SJCRH30 (cell line): ENCODE results near the gene OR1D5. TPM values are rescaled to one million over a fixed set of nuclear protein-coding genes. Genes with fewer than 3 reads are reported as not detected.

ENCODE experiments used
- DNase-seq, 2 experiments: peaks; one replicate each; pipeline ENCODE4 v3.0.0-alpha.2; 2015 to 2020
- H3K27ac ChIP-seq: fragments of 250-450 bp; sonication (Bioruptor Pico); 2 replicates; pipeline ENCODE4 v1.5.1; 2020; ENCODE audit warnings: mild to moderate bottlenecking, moderate library complexity
- H3K27me3 ChIP-seq: fragments of 250-450 bp; sonication (Bioruptor Pico); 2 replicates; pipeline ENCODE4 v1.5.1; 2020; ENCODE audit warnings: mild to moderate bottlenecking, moderate library complexity
- H3K36me3 ChIP-seq: fragments of 250-450 bp; sonication (Bioruptor Pico); 2 replicates; pipeline ENCODE4 v1.5.1; 2020; ENCODE audit warnings: mild to moderate bottlenecking, moderate library complexity
- H3K4me1 ChIP-seq: fragments of 250-450 bp; sonication (Bioruptor Pico); 2 replicates; pipeline ENCODE4 v1.5.1; 2020; ENCODE audit warnings: mild to moderate bottlenecking, moderate library complexity
- H3K4me3 ChIP-seq: fragments of 250-450 bp; sonication (Bioruptor Pico); 2 replicates; pipeline ENCODE4 v1.5.1; 2020; ENCODE audit warnings: mild to moderate bottlenecking, moderate library complexity
- H3K9me3 ChIP-seq: fragments of 250-450 bp; sonication (Bioruptor Pico); replicated peaks from 2 replicates; pipeline ENCODE4 v1.5.1; 2020; ENCODE audit warnings: mild to moderate bottlenecking, moderate library complexity
- total RNA-seq: library from RNA; depleted of rRNA; stranded (reverse); fragments of >200 nt; shearing (Covaris generic); gene quantifications from 2 replicates; pipeline ENCODE4 v1.2.3, GENCODE V29; 2014; rRNA removed

OR1D5 gene
- total RNA-seq, 1 experiment from 2014 or later = not detected

DNA sequence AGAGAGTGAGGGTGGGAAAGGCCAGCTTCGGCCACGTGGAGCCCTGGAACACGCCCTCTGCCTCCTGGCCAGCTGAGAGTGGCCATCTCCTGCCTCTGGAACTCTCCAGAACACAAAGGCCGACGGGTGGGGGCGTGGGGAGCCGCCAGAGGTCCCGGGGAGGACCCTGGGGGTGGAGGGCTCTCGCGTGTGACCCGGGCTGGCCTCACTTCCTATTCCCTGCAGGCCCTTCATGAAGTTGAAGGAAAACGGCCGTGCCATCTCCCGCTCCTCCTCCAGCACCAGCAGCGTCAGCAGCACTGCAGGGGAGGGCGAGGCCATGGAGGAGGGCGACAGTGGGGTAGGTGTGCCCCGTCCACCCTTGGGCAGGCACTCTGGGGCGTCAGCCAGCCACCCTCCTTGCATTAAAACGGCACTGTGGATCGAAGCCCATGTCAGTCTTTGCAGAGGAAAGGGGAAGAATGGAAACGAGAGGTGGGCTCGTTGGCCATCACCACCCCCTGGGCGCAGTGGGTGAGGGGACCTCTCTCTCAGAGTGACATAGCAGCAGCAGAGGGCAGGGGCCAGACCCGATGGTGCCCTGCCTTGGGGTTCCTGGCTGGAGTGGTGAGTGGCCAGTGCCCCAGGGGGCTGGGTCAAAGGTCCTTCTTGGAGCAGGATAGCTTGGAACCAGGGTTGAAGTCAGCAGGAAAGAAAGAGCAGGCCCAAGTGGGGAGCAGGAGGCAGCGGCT lies 37.1 kb downstream of the OR1D5 start:
- H3K27me3 ChIP-seq = no peaks in the 10 kb centered on the region
- no peak for DNase-seq
- no peaks in the 10 kb centered on the region for H3K4me1 ChIP-seq
- H3K27ac ChIP-seq = no peak overlapping the region
- no peaks in the 10 kb centered on the region for H3K36me3 ChIP-seq
- H3K4me3 ChIP-seq = no peak overlapping the region
- no peaks in the 10 kb centered on the region for H3K9me3 ChIP-seq

DNA sequence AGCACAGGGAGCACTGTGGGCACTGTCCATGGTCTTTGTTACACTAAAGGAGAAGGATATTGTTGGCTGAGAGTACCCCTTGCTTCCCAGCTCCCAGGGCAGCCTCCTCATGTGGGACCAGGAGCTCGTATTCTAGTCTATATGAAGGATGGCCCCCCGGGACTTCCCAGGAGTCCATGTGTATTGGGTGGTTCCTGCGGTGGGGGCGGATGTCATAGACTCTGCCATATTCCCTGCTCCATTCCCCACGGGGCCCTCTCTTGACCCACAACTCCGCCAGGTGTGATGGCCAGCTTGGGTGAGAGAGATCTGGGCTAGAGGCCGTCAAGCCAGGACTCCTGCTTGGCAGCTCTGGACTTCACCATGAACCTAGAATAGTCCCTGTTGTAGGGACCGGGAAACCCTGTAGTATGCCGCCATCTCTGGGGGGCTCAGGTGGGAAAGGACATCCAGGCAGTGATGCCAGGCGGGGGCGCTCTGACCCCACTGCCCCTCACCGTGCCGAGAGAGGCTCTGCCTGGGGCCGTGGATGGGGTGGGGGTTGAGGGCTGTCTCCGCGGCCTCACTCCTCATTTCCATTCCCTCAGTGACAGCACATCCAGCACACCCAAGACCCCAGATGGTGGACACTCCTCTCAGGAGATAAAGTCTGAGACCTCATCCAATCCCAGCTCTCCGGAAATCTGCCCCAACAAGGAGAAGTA lies 37.8 kb downstream of the OR1D5 start:
- Histone ChIP-seq H3K27ac (no peak overlapping the region), H3K4me1 (no peaks in the 10 kb centered on the region)
- DNase-seq = no peak

DNA sequence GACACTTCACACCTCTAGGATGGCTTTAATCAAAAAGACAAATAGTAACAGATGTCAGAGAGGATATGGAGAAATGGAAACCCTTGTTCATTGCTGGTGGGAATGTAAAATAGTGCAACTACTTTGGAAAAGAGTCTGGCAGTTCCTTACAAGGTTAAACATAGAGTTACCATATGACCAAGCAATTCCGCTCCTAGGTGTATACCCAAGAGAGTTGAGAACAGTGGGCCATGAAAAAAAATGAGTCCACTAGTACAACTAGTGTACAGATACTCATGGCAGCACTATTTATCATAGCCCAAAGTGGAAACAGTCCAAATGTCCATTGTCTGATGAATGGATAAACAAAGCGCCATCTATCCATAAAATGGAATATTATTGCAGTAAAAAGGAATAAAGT lies 39.1 kb downstream of the OR1D5 start:
- no peaks in the 10 kb centered on the region for H3K9me3 ChIP-seq
- no peak overlapping the region for H3K27ac ChIP-seq
- DNase-seq = no peak
- no peaks in the 10 kb centered on the region for H3K27me3 ChIP-seq
- H3K4me1 ChIP-seq = no peaks in the 10 kb centered on the region
- no peak overlapping the region for H3K4me3 ChIP-seq
- H3K36me3 ChIP-seq = no peaks in the 10 kb centered on the region

More for the DNA sequence above, 37.8 kb downstream of the OR1D5 start:
- Histone ChIP-seq H3K9me3 (no peaks in the 10 kb centered on the region), H3K27me3 (no peaks in the 10 kb centered on the region), H3K4me3 (no peak overlapping the region), H3K36me3 (no peaks in the 10 kb centered on the region)

DNA sequence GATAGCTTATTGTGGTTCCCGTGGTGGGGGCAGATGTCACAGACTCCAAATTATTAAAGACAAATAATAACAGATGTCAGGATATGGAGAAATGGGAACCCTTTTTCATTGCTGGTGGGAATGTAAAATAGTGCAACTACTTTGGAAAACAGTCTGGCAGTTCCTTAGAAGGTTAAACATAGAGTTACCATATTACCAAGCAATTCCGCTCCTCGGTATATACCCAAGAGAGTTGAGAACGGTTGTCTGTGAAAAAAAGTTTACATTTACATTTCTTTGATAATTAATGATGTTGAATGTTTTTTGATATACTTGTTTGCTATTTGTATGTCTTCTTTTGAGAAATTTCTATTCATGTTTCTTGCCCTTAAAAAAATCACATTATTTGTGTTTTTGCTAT lies 41.2 kb downstream of the OR1D5 start:
- no peak overlapping the region for H3K27ac ChIP-seq
- no peak for DNase-seq
- H3K27me3 ChIP-seq = no peaks in the 10 kb centered on the region
- H3K36me3 ChIP-seq = no peaks in the 10 kb centered on the region
- no peak overlapping the region for H3K4me3 ChIP-seq
- H3K4me1 ChIP-seq = no peaks in the 10 kb centered on the region
- H3K9me3 ChIP-seq = no peaks in the 10 kb centered on the region

DNA sequence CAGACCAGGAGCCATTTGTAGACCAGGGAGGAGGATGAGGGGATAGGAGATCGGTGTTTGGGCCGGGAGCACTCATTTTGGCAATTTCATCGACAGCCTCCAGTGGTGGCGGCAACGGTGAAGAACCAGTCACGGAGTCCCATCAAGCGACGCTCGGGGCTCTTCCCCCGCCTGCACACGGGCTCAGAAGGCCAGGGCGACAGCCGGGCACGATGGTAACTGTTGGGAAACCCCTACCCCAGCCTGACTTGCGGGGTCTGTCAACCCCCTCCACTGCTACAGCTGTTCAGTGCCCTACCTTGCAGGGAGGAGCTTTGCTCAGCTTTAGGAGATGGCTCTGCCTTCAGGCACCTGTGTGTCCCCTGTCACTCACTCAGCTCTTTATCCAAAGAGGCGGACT lies 43.0 kb downstream of the OR1D5 start:
- Histone ChIP-seq H3K36me3 (no peaks in the 10 kb centered on the region), H3K27me3 (no peaks in the 10 kb centered on the region), H3K27ac (no peak overlapping the region), H3K9me3 (no peaks in the 10 kb centered on the region), H3K4me3 (no peak overlapping the region), H3K4me1 (no peaks in the 10 kb centered on the region)
- no peak for DNase-seq

DNA sequence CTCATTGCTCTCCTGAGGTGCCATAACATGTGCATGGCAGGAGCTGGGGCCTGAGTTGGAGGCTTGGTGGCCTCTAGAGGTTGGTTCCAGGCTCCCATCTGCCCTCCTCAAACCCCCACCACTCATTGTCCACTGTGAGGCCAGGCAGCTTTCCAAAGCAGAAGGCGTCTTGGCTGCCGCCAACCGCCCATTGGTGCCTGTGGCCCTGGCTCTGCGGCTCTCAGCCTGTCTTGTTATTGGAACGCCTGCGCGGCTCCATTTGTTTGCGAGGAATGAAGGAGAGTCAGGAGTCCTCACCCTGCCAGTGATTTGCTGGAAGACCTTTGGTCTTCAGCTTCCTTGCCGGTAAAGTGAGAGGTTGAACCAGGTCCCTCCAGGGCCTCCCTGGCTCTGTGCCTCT lies 43.6 kb downstream of the OR1D5 start:
- Histone ChIP-seq H3K4me1 (no peaks in the 10 kb centered on the region), H3K36me3 (no peaks in the 10 kb centered on the region), H3K9me3 (no peaks in the 10 kb centered on the region), H3K27ac (no peak overlapping the region), H3K4me3 (no peak overlapping the region), H3K27me3 (no peaks in the 10 kb centered on the region)
- no peak for DNase-seq

DNA sequence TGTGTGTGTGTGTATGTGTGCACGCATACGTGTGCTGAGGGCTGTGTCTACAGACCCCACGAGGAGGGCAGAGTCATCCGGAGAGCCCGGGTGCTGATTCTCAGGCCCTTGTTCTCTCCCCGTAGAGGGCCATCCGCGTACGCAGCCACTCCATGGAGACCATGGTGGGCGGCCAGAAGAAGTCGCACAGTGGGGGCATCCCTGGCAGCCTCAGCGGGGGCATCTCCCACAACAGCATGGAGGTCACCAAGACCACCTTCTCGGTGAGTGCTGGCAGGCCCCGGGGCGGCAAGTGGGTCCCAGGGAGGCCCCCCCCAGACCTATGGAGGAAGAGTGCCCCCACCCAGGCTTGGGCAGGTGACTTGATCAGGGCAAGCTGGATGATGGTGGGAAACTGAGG lies 45.5 kb downstream of the OR1D5 start:
- H3K4me3 ChIP-seq = no peak overlapping the region
- no peaks in the 10 kb centered on the region for H3K9me3 ChIP-seq
- no peak overlapping the region for H3K27ac ChIP-seq
- no peaks in the 10 kb centered on the region for H3K27me3 ChIP-seq
- H3K4me1 ChIP-seq = no peaks in the 10 kb centered on the region
- H3K36me3 ChIP-seq = no peaks in the 10 kb centered on the region
- no peak for DNase-seq

DNA sequence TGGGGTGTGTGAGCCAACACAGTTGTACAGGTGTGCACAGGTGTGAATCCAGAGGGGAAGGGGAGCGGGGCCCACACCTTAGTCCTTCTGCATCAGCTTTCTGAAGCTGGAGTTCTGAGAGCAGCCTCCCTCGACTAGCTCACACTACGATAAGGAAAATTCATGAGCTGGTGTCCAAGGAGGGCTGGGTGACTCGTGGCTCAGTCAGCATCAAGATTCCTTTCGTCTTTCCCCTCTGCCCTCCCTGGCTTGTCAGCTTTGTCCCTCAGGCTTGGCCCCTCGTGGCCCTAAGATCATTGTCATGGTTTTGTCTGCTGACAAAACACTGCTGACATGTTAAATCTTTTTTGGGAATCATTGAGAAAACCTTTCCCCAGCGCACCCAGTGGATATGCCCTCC lies 47.5 kb downstream of the OR1D5 start:
- H3K9me3 ChIP-seq = no peaks in the 10 kb centered on the region
- no peak for DNase-seq
- H3K4me3 ChIP-seq = no peak overlapping the region
- no peaks in the 10 kb centered on the region for H3K27me3 ChIP-seq
- no peaks in the 10 kb centered on the region for H3K36me3 ChIP-seq
- H3K4me1 ChIP-seq = no peaks in the 10 kb centered on the region
- no peak overlapping the region for H3K27ac ChIP-seq

DNA sequence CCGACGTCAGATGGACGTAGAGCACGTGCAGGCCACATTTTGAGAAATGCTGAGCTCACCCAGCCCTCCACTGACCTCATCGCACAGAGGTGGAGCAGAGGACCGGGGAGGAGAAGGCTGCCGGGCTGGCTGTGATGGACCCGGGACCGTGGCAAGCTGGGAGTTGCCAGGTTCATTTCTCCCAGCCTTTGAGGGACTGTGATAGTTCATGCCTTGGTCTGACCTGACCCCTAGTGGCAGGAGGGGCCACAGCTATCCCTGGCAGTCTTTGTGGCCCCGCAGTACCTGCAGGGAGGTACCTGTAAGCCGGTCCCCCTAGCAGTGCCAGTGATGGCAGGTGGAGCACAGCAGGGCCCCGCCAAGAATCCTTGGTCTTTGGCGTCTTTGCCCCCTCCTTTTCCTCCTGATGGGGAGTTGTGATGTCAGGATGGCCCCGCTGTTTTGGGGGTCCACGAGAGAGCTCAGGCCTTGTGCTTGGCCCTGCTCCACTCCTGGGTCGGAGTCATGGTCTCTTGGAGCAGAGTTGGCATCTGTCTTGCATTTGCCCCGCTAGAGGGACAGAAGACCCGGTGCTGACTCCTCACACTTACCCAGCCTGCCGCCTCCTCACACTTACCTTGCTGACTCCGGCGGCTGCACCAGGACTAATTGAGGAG lies 50.4 kb downstream of the OR1D5 start:
- DNase-seq = peak; percentile 36 to 67
- no peak overlapping the region for H3K27ac ChIP-seq
- H3K4me3 ChIP-seq = no peak overlapping the region
- no peaks in the 10 kb centered on the region for H3K9me3 ChIP-seq
- H3K27me3 ChIP-seq = no peaks in the 10 kb centered on the region
- no peaks in the 10 kb centered on the region for H3K4me1 ChIP-seq
- no peaks in the 10 kb centered on the region for H3K36me3 ChIP-seq

Other genes with a start within 250 kb of the OR1D5 start
- not detected in 2 replicates for gene OR1D2, start 40.8 kb upstream of the OR1D5 start, total RNA-seq
- gene OR1G1, start 63.9 kb upstream of the OR1D5 start, total RNA-seq = not detected in 2 replicates
- gene OR1A2, start 133.9 kb upstream of the OR1D5 start, total RNA-seq = not detected in 2 replicates
- not detected in 2 replicates for gene OR1A1, start 144.1 kb upstream of the OR1D5 start, total RNA-seq
- 0.06 TPM in 1 of 2 replicates, not detected in the other for gene OR3A1, start 234.8 kb upstream of the OR1D5 start, total RNA-seq